Measurements from ENCODE around the gene CGA. TPM values are rescaled to one million over a fixed set of nuclear protein-coding genes. Genes with fewer than 3 reads are reported as not detected.

CGA gene
- total RNA-seq, 2 experiments from 2014 or later, result not detected

GRCh38 chr6:87054143-87054833 is 40.6 kb downstream of the CGA start:
- ATAC-seq, result no peak
- CTCF ChIA-PET, result interaction anchor here (0.6 to 1.3 kb wide), 4 partner anchors 8 to 25 kb away, joined by 3 to 5 read pairs (median 3); no protein-coding TSS in a partner anchor

GRCh38 chr6:87053312-87053711 is 41.6 kb downstream of the CGA start:
- intact Hi-C loops (cut with DNase I, micrococcal nuclease), result no loop called here
- ATAC-seq (no peak), DNase-seq (no peak)
- H3K9me3 Mint-ChIP-seq (ENCODE audit: low read depth), result no peaks in the 10 kb centered on the region
- H3K4me1 Mint-ChIP-seq, result no peaks in the 10 kb centered on the region
- no peak overlapping the region for H3K4me3 Mint-ChIP-seq
- H3K27ac Mint-ChIP-seq, result no peak overlapping the region
- peaks cover 16% of the 10 kb centered on the region for H3K27me3 Mint-ChIP-seq
- ChIA-PET POLR2A (no interaction called here), CTCF (interaction anchor here (1.3 kb wide), 1 partner anchor 12 kb away, joined by 3 read pairs; no protein-coding TSS in a partner anchor)
- no peaks in the 10 kb centered on the region for H3K36me3 Mint-ChIP-seq (ENCODE audit: low read depth)

More at GRCh38 chr6:87054143-87054833, 40.6 kb downstream of the CGA start:
- Mint-ChIP-seq H3K36me3 (ENCODE audit: low read depth) (no peaks in the 10 kb centered on the region), H3K4me1 (no peaks in the 10 kb centered on the region), H3K4me3 (no peak overlapping the region), H3K9me3 (ENCODE audit: low read depth) (no peaks in the 10 kb centered on the region), H3K27ac (no peak overlapping the region), H3K27me3 (peaks cover 9% of the 10 kb centered on the region)
- DNase-seq, result no peak
- intact Hi-C loops (cut with DNase I, micrococcal nuclease), result no loop called here
- POLR2A ChIA-PET, result no interaction called here

GRCh38 chr6:87049779-87050178 is 45.1 kb downstream of the CGA start:
- H3K27ac Mint-ChIP-seq, result no peak overlapping the region
- ChIA-PET POLR2A (no interaction called here), CTCF (no interaction called here)
- ATAC-seq (no peak), DNase-seq (no peak)
- H3K9me3 Mint-ChIP-seq (ENCODE audit: low read depth), result no peaks in the 10 kb centered on the region
- no peaks in the 10 kb centered on the region for H3K36me3 Mint-ChIP-seq (ENCODE audit: low read depth)
- H3K4me1 Mint-ChIP-seq, result no peaks in the 10 kb centered on the region
- H3K27me3 Mint-ChIP-seq, result peaks cover 15% of the 10 kb centered on the region
- intact Hi-C loops (cut with DNase I, micrococcal nuclease), result no loop called here
- no peak overlapping the region for H3K4me3 Mint-ChIP-seq

GRCh38 chr6:87045521-87046075 is 49.3 kb downstream of the CGA start:
- no peak for DNase-seq
- H3K9me3 Mint-ChIP-seq (ENCODE audit: low read depth), result no peaks in the 10 kb centered on the region
- H3K4me1 Mint-ChIP-seq, result no peaks in the 10 kb centered on the region
- H3K27me3 Mint-ChIP-seq, result peaks cover 23% of the 10 kb centered on the region
- no peak overlapping the region for H3K27ac Mint-ChIP-seq
- CTCF ChIA-PET, result interaction anchor here (0.7 to 3.3 kb wide), 2 partner anchors 34 to 39 kb away, joined by 3 to 17 read pairs; no protein-coding TSS in a partner anchor
- ATAC-seq, result no peak
- intact Hi-C loops (cut with DNase I, micrococcal nuclease), result no loop called here
- H3K36me3 Mint-ChIP-seq (ENCODE audit: low read depth), result no peaks in the 10 kb centered on the region
- POLR2A ChIA-PET, result no interaction called here
- H3K4me3 Mint-ChIP-seq, result no peak overlapping the region

GRCh38 chr6:87040729-87041128 is 54.2 kb downstream of the CGA start:
- Mint-ChIP-seq H3K27me3 (peaks cover 18% of the 10 kb centered on the region), H3K9me3 (ENCODE audit: low read depth) (no peaks in the 10 kb centered on the region), H3K27ac (no peak overlapping the region), H3K4me1 (no peaks in the 10 kb centered on the region), H3K36me3 (ENCODE audit: low read depth) (no peaks in the 10 kb centered on the region), H3K4me3 (no peak overlapping the region)
- POLR2A ChIA-PET, result no interaction called here
- no peak for DNase-seq
- intact Hi-C loops (cut with DNase I, micrococcal nuclease), result no loop called here
- no peak for ATAC-seq
- CTCF ChIA-PET, result interaction anchor here (0.5 to 0.7 kb wide), 2 partner anchors 51 to 1599 kb away, joined by 3 read pairs; no protein-coding TSS in a partner anchor

Other genes with a start within 250 kb of the CGA start
- not detected for gene HTR1E, start 157.6 kb downstream of the CGA start, total RNA-seq
- 10 to 100 TPM; 68.8 to 81.8 TPM for gene ZNF292, start 60.5 kb upstream of the CGA start, total RNA-seq
- 10 to 100 TPM in 1 of 2 experiments, 1 to 10 TPM in 1; 8.5 to 10.1 TPM for gene SMIM8, start 227.5 kb upstream of the CGA start, total RNA-seq
- gene GJB7, start 234.2 kb upstream of the CGA start, total RNA-seq, result not detected
- 1 to 10 TPM; 1.2 to 1.5 TPM for gene C6orf163, start 249.7 kb upstream of the CGA start, total RNA-seq

All from activated CD4-positive, alpha-beta T cell treated with anti-CD3 and anti-CD28 coated beads for 36 hours (primary cell).